HG03135 (cell line): Measurements from ENCODE around the gene LRCOL1.

Experiments
- ATAC-seq: cut with Tn5 transposase; IDR thresholded peaks from one replicate; pipeline ENCODE4 v1.9.1; 2021; ENCODE audit warnings: mild to moderate bottlenecking, moderate library complexity; ENCODE audit not compliant: unreplicated experiment

LRCOL1 gene

DNA sequence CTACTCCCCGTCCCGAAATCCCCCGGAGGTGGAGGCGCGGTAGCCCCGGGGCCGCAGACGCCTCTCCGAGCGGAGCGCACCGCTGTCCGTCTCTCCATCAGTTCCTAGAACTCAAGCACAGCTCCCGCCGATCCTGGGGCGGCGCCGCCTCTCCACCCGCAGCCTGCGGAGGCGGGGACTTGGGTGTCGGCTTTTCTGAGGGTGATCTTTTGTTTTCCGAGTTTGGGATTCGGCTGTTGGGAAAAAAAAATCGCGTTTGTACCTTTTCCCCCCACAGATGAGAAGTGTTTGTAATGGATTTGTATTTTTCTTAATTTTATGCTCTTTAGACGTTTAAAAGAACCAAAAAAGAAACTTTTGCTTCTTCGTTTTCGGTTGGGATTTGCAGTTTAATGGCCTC, 26.6 kb downstream of the LRCOL1 start:
- ATAC-seq = no peak

- ATAC-seq = no peak
Observed at GRCh38 chr12:132583411-132583710, 27.0 kb downstream of the LRCOL1 start.

DNA sequence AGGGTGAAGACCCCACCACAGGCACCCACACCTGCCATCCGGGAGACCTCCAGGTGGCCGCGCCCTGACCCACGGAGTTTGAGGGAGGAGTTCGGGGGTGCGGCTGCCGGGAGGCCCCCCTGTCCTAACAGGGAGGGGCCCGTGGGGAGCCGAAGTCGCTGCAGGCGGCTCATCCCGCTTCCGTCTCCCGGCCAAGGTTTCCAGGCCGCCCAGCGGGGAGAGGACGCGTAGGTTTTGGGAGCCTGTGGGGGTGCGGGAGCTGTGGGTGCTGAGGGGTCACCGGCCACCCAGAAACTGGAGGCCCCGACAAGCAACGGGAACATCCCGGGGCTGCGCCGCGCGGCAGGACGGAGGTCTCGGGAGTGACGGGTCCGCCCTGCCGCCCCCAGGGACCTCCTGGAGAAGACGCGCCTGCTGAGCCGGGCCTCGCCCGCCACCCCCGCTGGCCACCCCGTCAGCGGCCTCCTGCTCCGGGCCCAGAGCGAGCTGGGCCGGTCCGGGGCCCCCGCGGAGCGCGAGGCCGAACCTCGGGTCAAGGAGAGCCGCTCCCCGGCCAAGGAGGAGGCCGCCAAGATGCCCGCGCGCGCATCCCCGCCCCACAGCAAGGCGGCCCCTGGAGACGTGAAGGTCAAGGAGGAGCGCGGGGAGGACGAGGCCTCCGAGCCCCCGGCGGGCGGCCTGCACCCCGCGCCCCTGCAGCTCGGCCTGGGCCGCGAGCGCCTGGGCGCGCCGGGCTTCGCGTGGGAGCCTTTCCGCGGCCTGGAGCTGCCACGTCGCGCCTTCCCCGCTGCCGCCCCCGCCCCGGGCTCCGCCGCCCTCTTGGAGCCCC, 27.6 kb downstream of the LRCOL1 start:
- ATAC-seq = no peak

DNA sequence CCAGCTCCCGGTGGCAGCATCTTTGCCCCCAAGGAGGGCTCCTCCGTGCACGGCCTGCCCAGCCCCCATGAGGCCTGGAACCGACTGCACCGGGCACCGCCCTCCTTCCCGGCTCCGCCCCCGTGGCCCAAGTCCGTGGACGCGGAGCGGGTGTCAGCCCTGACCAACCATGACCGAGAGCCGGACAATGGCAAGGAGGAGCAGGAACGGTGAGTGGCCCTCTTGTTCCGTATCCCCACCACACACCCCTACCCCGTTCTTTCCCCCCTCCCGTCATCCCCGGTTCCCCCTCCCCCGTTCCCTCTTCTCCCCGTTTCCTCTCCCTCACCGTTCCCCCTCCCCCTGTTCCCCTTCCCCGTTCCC, 28.3 kb downstream of the LRCOL1 start:
- no peak for ATAC-seq

DNA sequence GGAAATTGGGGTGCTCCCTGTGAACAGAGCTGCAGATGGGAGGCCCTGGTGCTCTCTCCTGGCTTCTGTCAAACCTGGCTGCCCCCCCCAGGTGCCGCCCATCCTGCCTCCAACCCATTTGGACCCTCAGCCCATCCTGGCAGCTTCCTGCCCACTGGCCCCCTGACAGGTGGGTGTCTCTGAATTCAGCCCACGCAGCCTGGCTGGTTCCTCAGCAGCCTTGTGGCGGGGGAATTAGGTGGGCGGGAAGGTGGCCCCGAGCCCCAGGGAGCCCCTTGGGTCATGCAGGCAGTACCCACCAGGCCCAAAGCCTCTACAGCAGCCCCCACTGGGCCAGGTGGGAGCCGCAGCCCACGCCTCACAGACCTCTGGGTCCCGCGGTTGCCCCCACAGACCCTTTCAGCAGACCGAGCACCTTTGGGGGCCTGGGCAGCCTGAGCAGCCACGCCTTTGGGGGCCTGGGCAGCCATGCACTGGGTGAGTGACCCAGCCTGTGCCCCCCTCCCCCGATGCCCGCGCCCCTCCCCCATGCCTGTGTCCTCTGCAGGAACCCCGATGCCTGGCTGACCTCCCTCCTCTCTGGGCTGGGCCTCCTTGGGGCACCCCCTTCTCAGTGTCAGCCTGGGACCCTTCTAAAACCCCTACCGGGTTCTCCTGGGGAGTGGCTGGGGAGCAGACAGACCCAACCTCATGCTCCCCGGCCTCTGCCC, 28.9 kb downstream of the LRCOL1 start:
- ATAC-seq = no peak

GRCh38 chr12:132580701-132581292, 29.6 kb downstream of the LRCOL1 start:
- ATAC-seq = no peak

DNA sequence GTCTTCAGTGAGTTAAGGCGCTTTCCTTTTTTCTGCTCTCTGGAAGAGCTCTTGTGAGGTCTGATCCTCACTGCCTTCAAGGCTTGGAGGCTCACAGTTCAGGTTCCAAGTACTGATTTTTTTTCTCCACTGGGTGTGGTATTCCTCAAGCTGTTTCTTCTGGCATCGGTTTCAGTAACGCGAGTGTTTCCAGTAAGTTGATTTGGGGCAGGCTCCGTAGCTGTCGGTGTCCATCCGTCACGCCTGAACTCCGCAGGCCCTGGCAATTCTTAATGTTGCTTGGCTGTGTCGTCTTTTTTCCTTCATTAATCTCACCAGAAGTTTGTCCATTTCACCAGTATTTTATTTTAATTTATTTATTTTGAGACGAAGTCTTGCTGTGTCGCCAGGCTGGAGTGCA, 30.6 kb downstream of the LRCOL1 start:
- no peak for ATAC-seq

DNA sequence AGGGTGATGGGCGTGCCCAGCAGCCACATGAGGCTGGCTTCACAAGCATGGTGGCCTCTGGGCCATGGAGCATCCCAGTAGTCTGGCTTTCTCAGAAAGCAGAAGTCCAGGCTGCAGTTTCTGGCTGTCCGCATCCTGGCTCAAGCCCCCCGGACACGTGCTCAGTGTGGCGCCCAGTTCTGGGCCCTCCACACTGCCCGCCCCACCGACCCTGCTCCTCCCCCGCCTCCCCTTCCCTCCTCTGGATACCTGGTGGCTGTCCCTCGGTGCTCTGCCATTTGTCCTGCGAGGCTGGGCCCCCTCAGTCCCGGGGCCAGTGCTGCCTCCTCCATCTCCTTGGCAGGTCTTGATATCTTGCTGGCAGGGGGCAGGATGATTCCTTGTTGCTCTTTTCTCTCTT, 31.6 kb downstream of the LRCOL1 start:
- no peak for ATAC-seq

DNA sequence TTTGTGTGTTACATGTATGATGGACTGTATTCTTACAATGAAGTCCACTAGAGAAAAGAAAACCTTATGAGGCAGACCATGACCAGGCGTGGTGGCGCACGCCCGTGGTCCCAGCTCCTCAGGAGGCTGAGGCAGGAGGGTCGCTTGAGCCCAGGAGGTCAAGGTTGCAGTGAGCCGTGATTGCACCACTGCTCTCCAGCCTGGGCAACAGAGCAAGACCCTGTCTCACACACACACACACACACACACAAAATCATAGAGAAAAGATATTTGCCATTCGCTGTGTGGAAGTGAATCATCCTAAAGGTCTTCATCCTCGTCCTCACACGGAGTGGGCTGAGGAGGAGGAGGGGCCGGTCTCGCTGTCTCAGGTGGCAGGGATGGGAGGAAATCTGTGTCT, 32.3 kb downstream of the LRCOL1 start:
- no peak for ATAC-seq

DNA sequence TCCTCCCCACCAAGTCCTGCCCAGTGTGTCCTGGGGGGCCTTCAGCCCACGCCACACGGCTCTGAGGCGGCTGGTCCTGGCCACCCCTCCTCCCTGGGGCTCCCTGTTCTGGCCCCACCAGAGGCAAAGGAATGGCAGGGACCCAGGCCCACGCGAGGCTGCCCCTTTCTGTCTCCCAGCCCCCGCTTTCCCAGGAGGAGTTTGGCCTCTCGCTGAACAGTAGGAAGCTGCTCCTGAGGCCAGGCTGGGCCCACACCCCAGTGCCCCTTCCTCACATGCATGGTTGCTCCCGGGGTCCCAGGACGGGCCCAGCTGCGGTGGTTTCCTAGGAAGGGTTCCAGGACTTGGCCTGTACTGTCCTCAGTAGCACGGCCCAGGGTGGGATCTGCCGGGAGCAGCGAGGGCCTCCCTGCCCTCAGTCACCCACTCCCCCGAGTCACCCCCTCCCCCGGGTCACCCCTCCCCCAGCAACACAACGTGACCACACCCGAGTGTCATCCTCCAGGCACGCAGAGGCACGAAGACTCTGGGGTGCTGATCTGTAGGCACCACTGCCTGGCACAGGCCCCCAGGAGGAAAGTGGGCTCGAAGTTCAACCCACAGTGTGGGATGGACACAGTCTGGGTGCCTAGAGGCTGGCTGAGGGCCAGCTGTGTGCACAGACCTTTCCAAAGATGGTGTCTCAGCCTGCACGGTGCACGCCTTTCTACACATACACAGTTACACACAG, 33.0 kb downstream of the LRCOL1 start:
- no peak for ATAC-seq

- no peak for ATAC-seq
Observed at GRCh38 chr12:132576701-132577100, 33.7 kb downstream of the LRCOL1 start.

GRCh38 chr12:132575661-132576060, 34.7 kb downstream of the LRCOL1 start:
- no peak for ATAC-seq

DNA sequence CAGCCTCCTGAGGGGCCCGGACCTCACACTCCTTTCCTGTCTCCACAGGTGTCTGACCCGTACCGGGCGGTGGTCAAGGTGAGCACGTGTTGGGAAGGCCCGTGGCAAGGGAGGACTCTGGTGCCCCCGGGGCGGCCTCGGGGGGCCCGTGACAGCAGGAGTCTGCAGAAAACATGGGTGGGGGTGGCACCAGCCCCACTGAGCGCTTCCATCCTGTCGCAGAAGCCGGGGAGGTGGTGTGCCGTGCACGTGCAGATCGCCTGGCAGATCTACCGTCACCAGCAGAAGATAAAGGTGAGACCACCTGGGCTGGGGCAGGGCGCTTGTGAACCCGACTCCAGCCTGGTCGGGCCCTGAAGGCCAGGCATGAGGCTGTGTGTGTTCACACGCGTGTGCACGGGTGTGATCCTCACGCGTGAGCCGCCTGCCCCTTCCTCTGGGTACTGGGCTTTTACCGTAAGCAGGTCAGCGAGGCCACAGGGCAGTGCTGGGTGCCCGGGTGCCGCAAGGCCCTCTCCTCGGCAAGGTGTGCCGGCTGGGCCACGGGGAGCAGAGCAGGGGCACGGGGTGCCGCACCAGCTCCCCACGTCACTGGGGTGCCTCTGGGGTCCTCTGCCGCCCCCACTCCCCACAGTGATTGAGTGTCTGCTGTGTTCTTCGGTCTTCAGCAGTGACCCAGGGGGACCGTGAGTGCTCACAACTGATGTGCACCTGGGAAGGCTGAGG, 35.9 kb downstream of the LRCOL1 start:
- ATAC-seq = no peak

DNA sequence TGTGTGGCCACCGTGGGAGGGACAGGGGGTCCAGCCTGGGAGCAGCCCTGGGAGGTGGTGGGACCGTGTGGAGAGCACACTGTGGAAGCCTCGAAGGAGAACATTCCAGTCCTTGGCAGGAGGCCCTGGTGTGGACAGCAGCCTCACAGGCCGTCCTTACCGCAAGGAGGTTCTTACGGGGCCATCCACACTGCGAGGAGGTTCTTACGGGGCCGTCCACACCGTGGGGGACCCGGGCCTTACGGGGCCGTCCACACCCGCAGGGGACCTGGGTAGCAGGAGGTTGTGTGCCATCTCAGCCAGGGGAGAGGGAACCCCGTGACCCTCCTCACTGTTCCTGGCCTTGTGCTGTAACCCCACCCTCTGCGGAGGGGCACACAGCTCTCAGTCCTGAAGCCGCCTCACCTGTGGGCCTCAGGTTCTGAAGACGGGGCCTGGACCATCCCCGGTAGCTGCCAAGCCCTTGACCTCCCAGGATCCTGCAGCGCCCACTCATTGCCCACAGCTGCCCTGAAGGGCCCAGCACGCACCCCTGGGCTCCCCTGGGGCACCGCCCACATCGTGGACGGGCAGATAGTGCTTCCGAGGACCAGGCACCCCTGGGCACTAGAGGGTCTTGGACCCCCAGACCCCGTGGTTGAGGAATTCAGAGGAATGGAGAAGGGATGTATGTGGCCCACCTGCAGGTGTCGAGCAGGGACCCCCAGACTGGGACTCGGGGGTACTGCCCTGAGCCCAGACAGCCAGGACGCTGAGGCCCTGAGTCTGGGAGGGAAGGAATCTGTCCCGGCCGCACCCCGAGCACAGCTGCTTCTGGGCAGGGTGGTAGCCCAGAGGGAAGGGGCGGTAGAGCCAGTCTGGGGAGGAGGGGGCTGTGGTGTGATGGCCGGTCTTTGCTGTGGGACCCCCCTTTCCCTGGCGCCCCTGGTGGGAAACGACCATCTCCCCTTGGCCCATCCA, 37.3 kb downstream of the LRCOL1 start:
- ATAC-seq = no peak

DNA sequence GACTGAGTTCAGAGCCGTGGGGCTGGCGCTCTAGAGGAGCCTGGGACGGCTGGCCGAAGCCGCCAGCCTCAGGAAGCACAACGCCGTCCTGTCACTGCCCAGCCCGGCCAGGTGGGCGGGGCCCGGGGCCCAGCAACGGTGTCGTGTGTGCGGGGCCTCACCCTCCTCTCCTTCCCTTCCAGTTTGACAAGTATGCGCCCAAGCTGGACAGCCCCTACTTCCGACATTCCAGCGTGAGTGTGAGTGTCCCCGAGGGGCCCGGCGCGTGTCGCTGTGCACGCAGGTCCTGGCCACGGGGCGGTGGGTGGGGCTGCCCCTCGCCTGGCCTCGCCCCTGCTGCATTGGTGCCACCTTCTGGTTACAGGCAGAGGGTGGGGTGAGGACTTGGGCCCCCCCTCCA, 38.3 kb downstream of the LRCOL1 start:
- no peak for ATAC-seq

DNA sequence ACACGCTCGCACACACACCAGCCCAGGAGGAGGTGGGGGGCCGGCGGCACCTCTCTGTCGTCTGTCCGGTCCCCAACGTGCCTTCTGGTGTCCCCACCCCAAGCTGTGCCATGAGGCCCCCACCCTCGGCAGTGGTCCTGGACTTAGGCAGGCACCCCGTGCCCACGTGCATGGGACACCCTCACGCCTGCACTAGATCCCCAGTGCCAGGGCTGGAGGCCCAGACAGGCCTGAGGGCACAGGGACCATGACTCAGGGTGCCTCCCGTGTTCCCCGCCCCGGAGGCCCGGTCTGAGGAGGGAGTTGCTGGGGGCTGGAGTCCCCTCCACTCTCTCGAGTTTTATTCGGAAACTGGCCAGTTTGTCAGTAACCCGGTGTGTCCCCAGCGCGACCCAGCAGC, 38.8 kb downstream of the LRCOL1 start:
- ATAC-seq = no peak

DNA sequence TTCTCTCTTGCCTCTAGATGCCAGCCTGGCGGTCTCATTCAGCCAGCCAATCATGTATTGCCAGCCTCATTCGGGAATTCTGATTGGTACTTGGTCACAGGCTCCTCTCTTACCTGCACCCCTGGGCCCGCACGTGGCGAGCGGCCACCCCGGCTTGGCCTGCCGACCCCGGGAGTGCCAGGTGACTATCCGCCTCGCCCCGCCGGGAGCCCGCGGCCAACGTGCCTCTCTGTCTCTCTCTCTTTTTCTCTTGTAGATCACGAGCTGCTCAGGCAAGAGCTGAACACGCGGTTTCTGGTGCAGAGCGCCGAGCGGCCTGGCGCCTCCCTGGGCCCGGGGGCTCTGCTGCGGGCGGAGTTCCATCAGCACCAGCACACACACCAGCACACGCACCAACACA, 39.3 kb downstream of the LRCOL1 start:
- no peak for ATAC-seq

DNA sequence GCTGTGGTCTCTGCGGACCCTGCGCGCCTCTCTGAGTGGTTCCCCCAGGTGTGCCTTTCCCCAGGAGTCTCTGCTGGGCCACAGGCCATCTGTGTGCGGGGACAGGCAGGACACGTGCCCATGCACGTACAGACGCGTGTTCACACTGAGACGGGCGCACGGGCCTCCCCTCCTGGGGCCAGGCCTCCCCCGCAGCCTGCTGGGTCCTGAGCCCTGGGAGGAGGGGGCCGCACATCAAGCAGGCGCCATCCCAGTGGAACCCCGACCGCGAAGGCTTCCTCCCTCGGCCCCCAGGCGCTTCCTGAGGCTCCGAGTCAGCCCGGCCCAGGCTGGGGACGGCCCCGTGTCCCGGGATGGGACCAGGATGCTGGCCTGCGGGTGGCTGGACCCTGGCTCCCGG, 39.7 kb downstream of the LRCOL1 start:
- no peak for ATAC-seq

DNA sequence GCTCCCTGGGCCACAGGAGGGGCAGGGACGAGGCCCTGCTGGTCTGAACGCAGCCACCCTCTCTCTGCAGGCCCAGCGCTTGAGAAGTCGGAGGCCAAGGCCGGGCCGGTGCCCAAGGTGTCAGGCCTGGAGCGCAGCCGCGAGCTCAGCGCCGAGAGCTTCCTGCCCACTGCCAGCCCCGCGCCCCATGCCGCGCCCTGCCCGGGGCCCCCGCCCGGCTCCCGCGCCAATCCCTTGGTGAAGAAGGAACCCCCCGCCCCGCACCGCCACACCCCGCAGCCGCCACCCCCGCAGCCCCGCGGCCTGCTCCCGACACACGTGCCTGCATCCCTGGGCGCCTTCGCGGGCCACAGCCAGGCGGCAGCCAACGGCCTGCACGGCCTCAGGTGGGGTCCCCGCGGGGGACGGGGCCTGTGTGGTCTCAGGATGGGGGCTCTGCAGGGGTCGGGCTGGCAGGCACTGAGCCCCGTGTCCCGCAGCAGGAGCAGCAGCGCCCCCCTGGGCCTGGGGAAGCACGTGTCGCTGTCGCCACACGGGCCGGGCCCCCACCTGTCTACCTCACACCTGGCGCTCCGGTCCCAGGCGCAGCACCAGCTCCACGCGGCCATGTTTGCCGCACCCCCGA, 40.4 kb downstream of the LRCOL1 start:
- ATAC-seq = no peak
